DMS 273 (cell line): ENCODE measurements around the gene SETD5.

Source experiments
- DNase-seq: peaks from one replicate; lab custom pipeline; 2025; ENCODE audit not compliant: unreplicated experiment; lab: John Stamatoyannopoulos, UW

SETD5 gene

GRCh38 chr3:9406856-9407626 lies 9.6 kb downstream of the SETD5 start:
- DNase-seq: no peak

- no peak for DNase-seq
Measured at GRCh38 chr3:9408061-9408460, 10.6 kb downstream of the SETD5 start.

GRCh38 chr3:9408546-9408945 lies 11.1 kb downstream of the SETD5 start:
- DNase-seq: no peak

- no peak for DNase-seq
Measured at GRCh38 chr3:9409981-9410854, 12.8 kb downstream of the SETD5 start.

- no peak for DNase-seq
Measured at GRCh38 chr3:9411302-9411701, 13.9 kb downstream of the SETD5 start.

- no peak for DNase-seq
Measured at GRCh38 chr3:9412293-9412692, 14.9 kb downstream of the SETD5 start.

- DNase-seq: no peak
Measured at GRCh38 chr3:9414826-9415225, 17.4 kb downstream of the SETD5 start.

- no peak for DNase-seq
Measured at GRCh38 chr3:9415485-9416138, 18.2 kb downstream of the SETD5 start.

- DNase-seq: no peak
Measured at GRCh38 chr3:9416139-9416780, 18.8 kb downstream of the SETD5 start.

GRCh38 chr3:9420850-9421549 lies 23.6 kb downstream of the SETD5 start:
- no peak for DNase-seq

GRCh38 chr3:9422712-9423424 lies 25.5 kb downstream of the SETD5 start:
- peak; percentile 92 for DNase-seq

GRCh38 chr3:9428411-9428810 lies 31.0 kb downstream of the SETD5 start:
- DNase-seq: no peak

GRCh38 chr3:9430733-9431132 lies 33.3 kb downstream of the SETD5 start:
- DNase-seq: no peak

- no peak for DNase-seq
Measured at GRCh38 chr3:9433627-9434521, 36.5 kb downstream of the SETD5 start.

GRCh38 chr3:9435316-9435715 lies 37.9 kb downstream of the SETD5 start:
- no peak for DNase-seq

- no peak for DNase-seq
Measured at GRCh38 chr3:9439331-9439730, 41.9 kb downstream of the SETD5 start.

- DNase-seq: no peak
Measured at GRCh38 chr3:9441501-9442221, 44.2 kb downstream of the SETD5 start.

GRCh38 chr3:9448071-9448470 lies 50.7 kb downstream of the SETD5 start:
- DNase-seq: no peak
